Measurements from ENCODE around the gene NCAM1.

NCAM1 gene

GRCh38 chr11:112965656-112966055, 4.4 kb downstream of the NCAM1 start:
- intact Hi-C loops (cut with DNase I) = loop anchor here (10.0 kb wide), 4 partner anchors 149 to 381 kb away; no protein-coding TSS in a partner anchor
- DNase-seq = peak in 3 of 42 donors; percentile 23 to 49 (median 30)

GRCh38 chr11:112966561-112966960, 5.3 kb downstream of the NCAM1 start:
- no peak for DNase-seq
- intact Hi-C loops (cut with DNase I) = loop anchor here (10.0 kb wide), 4 partner anchors 148 to 382 kb away; no protein-coding TSS in a partner anchor

- intact Hi-C loops (cut with DNase I) = loop anchor here (10.0 kb wide), 4 partner anchors 148 to 382 kb away; no protein-coding TSS in a partner anchor
Observed at GRCh38 chr11:112967082-112967481, 5.9 kb downstream of the NCAM1 start.

GRCh38 chr11:112968941-112969713, 7.9 kb downstream of the NCAM1 start:
- intact Hi-C loops (cut with DNase I) = loop anchor here (10.0 kb wide), 4 partner anchors 146 to 384 kb away; no protein-coding TSS in a partner anchor
- no peak for DNase-seq

More at GRCh38 chr11:112967082-112967481, 5.9 kb downstream of the NCAM1 start:
- DNase-seq = no peak

GRCh38 chr11:112971195-112971594, 10.0 kb downstream of the NCAM1 start:
- intact Hi-C loops (cut with DNase I) = no loop called here
- DNase-seq = no peak

- DNase-seq = no peak
- intact Hi-C loops (cut with DNase I) = no loop called here
Observed at GRCh38 chr11:112971827-112972226, 10.6 kb downstream of the NCAM1 start.

- DNase-seq = no peak
- intact Hi-C loops (cut with DNase I) = no loop called here
Observed at GRCh38 chr11:112972399-112973145, 11.4 kb downstream of the NCAM1 start.

- no peak for DNase-seq
- intact Hi-C loops (cut with DNase I) = no loop called here
Observed at GRCh38 chr11:112975051-112975450, 13.8 kb downstream of the NCAM1 start.

- DNase-seq = no peak
- intact Hi-C loops (cut with DNase I) = no loop called here
Observed at GRCh38 chr11:112975493-112975892, 14.3 kb downstream of the NCAM1 start.

GRCh38 chr11:112977755-112978154, 16.5 kb downstream of the NCAM1 start:
- intact Hi-C loops (cut with DNase I) = no loop called here
- peak in 25 of 42 donors; percentile 12 to 78 (median 43) for DNase-seq

GRCh38 chr11:112983887-112984286, 22.7 kb downstream of the NCAM1 start:
- DNase-seq = no peak
- intact Hi-C loops (cut with DNase I) = no loop called here

- no peak for DNase-seq
- intact Hi-C loops (cut with DNase I) = no loop called here
Observed at GRCh38 chr11:112989198-112989597, 28.0 kb downstream of the NCAM1 start.

- intact Hi-C loops (cut with DNase I) = no loop called here
- DNase-seq = no peak
Observed at GRCh38 chr11:112993808-112994207, 32.6 kb downstream of the NCAM1 start.

- intact Hi-C loops (cut with DNase I) = no loop called here
- DNase-seq = no peak
Observed at GRCh38 chr11:112995423-112996090, 34.3 kb downstream of the NCAM1 start.

GRCh38 chr11:112996994-112997393, 35.8 kb downstream of the NCAM1 start:
- DNase-seq = no peak
- intact Hi-C loops (cut with DNase I) = no loop called here

- DNase-seq = no peak
- intact Hi-C loops (cut with DNase I) = no loop called here
Observed at GRCh38 chr11:112997857-112998466, 36.7 kb downstream of the NCAM1 start.

- intact Hi-C loops (cut with DNase I) = no loop called here
- no peak for DNase-seq
Observed at GRCh38 chr11:112999520-112999919, 38.3 kb downstream of the NCAM1 start.

GRCh38 chr11:113001709-113002108, 40.5 kb downstream of the NCAM1 start:
- intact Hi-C loops (cut with DNase I) = no loop called here
- DNase-seq = no peak

- DNase-seq = no peak
- intact Hi-C loops (cut with DNase I) = no loop called here
Observed at GRCh38 chr11:113006896-113007445, 45.8 kb downstream of the NCAM1 start.
